Fibroblast of skin of scalp (primary cell): ENCODE data around the gene COL16A1.

Experiments used
- DNase-seq: peaks from one replicate; pipeline ENCODE4 v3.0.0-alpha.2; 2013

Gene COL16A1

GRCh38 chr1:31705080-31705866 is 1.5 kb upstream of the COL16A1 start:
- DNase-seq = peak; percentile 90

GRCh38 chr1:31704271-31705079 is 658 bp upstream of the COL16A1 start:
- DNase-seq = peak; percentile 91

GRCh38 chr1:31702836-31703404 is 897 bp downstream of the COL16A1 start:
- no peak for DNase-seq

GRCh38 chr1:31701091-31701736 is 2.6 kb downstream of the COL16A1 start:
- DNase-seq = peak; percentile 99

GRCh38 chr1:31700468-31701090 is 3.2 kb downstream of the COL16A1 start:
- no peak for DNase-seq

GRCh38 chr1:31699341-31699891 is 4.4 kb downstream of the COL16A1 start:
- DNase-seq = no peak

GRCh38 chr1:31697369-31697984 is 6.3 kb downstream of the COL16A1 start:
- DNase-seq = no peak

GRCh38 chr1:31696242-31696641 is 7.6 kb downstream of the COL16A1 start:
- no peak for DNase-seq

GRCh38 chr1:31695327-31695726 is 8.5 kb downstream of the COL16A1 start:
- DNase-seq = no peak

GRCh38 chr1:31694964-31695313 is 8.9 kb downstream of the COL16A1 start:
- DNase-seq = no peak

GRCh38 chr1:31694069-31694963 is 9.5 kb downstream of the COL16A1 start:
- DNase-seq = peak; percentile 56

- DNase-seq = no peak
Observed at GRCh38 chr1:31693231-31693630, 10.6 kb downstream of the COL16A1 start.

GRCh38 chr1:31691951-31692350 is 11.9 kb downstream of the COL16A1 start:
- no peak for DNase-seq

GRCh38 chr1:31691446-31691845 is 12.4 kb downstream of the COL16A1 start:
- no peak for DNase-seq

GRCh38 chr1:31690921-31691320 is 12.9 kb downstream of the COL16A1 start:
- no peak for DNase-seq

- DNase-seq = peak; percentile 97
Observed at GRCh38 chr1:31689854-31690253, 14.0 kb downstream of the COL16A1 start.

GRCh38 chr1:31689379-31689778 is 14.4 kb downstream of the COL16A1 start:
- no peak for DNase-seq

GRCh38 chr1:31688233-31688918 is 15.4 kb downstream of the COL16A1 start:
- no peak for DNase-seq

GRCh38 chr1:31687601-31688000 is 16.2 kb downstream of the COL16A1 start:
- DNase-seq = no peak

- no peak for DNase-seq
Observed at GRCh38 chr1:31685795-31686194, 18.0 kb downstream of the COL16A1 start.
